CD4-positive, CD25-positive, alpha-beta regulatory T cell (primary cell): Measurements from ENCODE around the gene IGFALS. TPM values are rescaled to one million over a fixed set of nuclear protein-coding genes. Genes with fewer than 3 reads are reported as not detected.

ENCODE experiments used
- ATAC-seq, 2 donors: fragments of 150-1000 bp; cut with Tn5 transposase; one replicate each; pipeline ENCODE4 v1.10.0; 2021; ENCODE audit warnings: low read depth in 2 of 2, moderate number of reproducible peaks in 2 of 2, moderate library complexity in 1 of 2
- DNase-seq, 3 donors: peaks; one replicate each; pipeline versions ENCODE4 v3.0.0 to v3.0.0-alpha.2; 2012 to 2022; ENCODE audit warnings: mixed read lengths in 1 of 3
- H3K27ac ChIP-seq: one replicate; pipeline ENCODE4 v1.7.0; 2013; ENCODE audit warnings: mild to moderate bottlenecking, low read length; ENCODE audit not compliant: insufficient read depth, poor library complexity, severe bottlenecking
- H3K27me3 ChIP-seq: one replicate; pipeline ENCODE4 v1.7.0; 2013; ENCODE audit warnings: low read length; ENCODE audit not compliant: control insufficient read depth, insufficient read depth
- H3K36me3 ChIP-seq: one replicate; pipeline ENCODE4 v1.7.0; 2013; ENCODE audit warnings: mild to moderate bottlenecking, low read length, moderate library complexity; ENCODE audit not compliant: control insufficient read depth, insufficient read depth
- H3K4me1 ChIP-seq: 2 replicates; pipeline ENCODE4 v1.7.0; 2013; ENCODE audit warnings: mild to moderate bottlenecking, low read length; ENCODE audit not compliant: insufficient read depth, control insufficient read depth, poor library complexity, severe bottlenecking
- H3K4me3 ChIP-seq: one replicate; pipeline ENCODE4 v1.7.0; 2013; ENCODE audit warnings: low read depth, mild to moderate bottlenecking, low read length, moderate library complexity
- H3K9me3 ChIP-seq, 2 experiments: 1 replicate in 1 of 2; 2 replicates in 1 of 2; pipeline ENCODE4 v1.7.0; 2013; ENCODE audit warnings: low read length in 2 of 2, mild to moderate bottlenecking in 1 of 2, moderate library complexity in 1 of 2; ENCODE audit not compliant: control insufficient read depth in 2 of 2
- H3K27ac Mint-ChIP-seq, 3 donors: one replicate each; pipeline ENCODE4 v1.8.0; 2020 to 2022; ENCODE audit warnings: mild to moderate bottlenecking in 3 of 3, mixed read lengths in 3 of 3, moderate library complexity in 2 of 3
- H3K27me3 Mint-ChIP-seq: one replicate; pipeline ENCODE4 v1.8.0; 2022; ENCODE audit warnings: mild to moderate bottlenecking, mixed read lengths
- H3K36me3 Mint-ChIP-seq: one replicate; pipeline ENCODE4 v1.8.0; 2020; ENCODE audit warnings: mixed read lengths
- H3K4me1 Mint-ChIP-seq, 4 donors: one replicate each; pipeline ENCODE4 v1.8.0; 2020 to 2022; ENCODE audit warnings: mixed read lengths in 4 of 4, mild to moderate bottlenecking in 1 of 4
- H3K4me3 Mint-ChIP-seq, 4 donors: one replicate each; pipeline ENCODE4 v1.8.0; 2020 to 2022; ENCODE audit warnings: mild to moderate bottlenecking in 4 of 4, mixed read lengths in 4 of 4, moderate library complexity in 3 of 4
- H3K9me3 Mint-ChIP-seq, 7 donors: one replicate each; pipeline ENCODE4 v1.8.0; 2020 to 2022; ENCODE audit warnings: mixed read lengths in 7 of 7, mild to moderate bottlenecking in 3 of 7, moderate library complexity in 2 of 7
- polyA plus RNA-seq, 4 donors: library from polyadenylated mRNA; unstranded; fragments of 300-500 nt; fragmentation: Illumina TruSeq; gene quantifications; one replicate each; pipeline ENCODE4 v1.2.3, GENCODE V29; 2021
- total RNA-seq: library from RNA; stranded (reverse); gene quantifications from one replicate; pipeline ENCODE4 v1.2.3, GENCODE V29; 2022

IGFALS gene
- total and polyA plus RNA-seq, 5 donors from 2014 or later, result 0.24 to 0.84 TPM; not detected in 3

DNA sequence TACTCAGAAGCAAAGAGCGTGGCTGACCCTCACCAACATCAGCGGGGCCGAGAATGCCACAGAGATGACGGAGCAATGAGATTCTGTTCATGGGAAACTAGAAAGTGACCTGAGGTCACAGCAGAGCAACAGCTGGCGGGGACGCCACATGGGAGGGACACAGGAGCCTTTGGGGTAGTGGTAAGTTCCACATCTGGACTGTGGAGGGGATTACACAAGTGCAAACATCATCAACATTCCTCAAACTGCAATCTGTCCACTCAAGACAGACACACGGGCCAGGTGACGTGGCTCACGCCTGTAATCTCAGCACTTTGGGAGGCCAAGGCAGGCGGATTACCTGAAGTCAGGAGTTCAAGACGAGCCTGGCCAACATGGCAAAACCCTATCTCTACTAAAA is 22.0 kb upstream of the IGFALS start:
- DNase-seq (no peak), ATAC-seq (no peak)
- Mint-ChIP-seq H3K36me3 (peaks cover 19% of the 10 kb centered on the region), H3K27ac (peak overlapping the region in 2 of 3 donors; percentile 39 to 50), H3K4me3 (peak overlapping the region in 1 of 4 donors; percentile 28), H3K27me3 (no peaks in the 10 kb centered on the region), H3K9me3 (no peaks in the 10 kb centered on the region), H3K4me1 (peaks cover 0 to 9% (median 7%) of the 10 kb centered on the region in 4 donors)
- H3K4me3 ChIP-seq, result no peak overlapping the region
- H3K27ac ChIP-seq, result no peak overlapping the region
- H3K36me3 ChIP-seq, result peaks cover 37% of the 10 kb centered on the region
- H3K9me3 ChIP-seq, result no peaks in the 10 kb centered on the region
- H3K4me1 ChIP-seq, result no peaks in the 10 kb centered on the region
- no peaks in the 10 kb centered on the region for H3K27me3 ChIP-seq

DNA sequence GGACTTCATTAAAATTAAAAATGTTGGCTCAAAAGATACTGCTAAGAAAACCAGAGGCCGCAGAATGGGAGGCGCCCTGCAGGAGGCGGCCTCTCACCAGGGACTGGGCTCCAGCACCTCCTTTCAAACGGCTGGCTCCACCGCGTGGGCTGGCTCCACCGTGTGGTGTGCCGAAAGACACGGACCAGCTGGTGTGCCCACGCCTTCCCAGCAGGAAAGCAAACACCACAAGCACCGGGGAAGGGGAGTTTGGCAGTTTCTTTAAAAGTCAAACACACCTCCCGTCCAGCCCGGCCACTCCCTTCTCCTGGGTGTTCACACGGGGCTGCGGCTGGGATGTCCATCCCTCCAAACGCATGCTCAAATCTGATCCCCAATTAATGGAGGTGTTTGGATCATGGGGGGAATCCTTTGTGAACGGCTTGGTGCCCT is 19.2 kb upstream of the IGFALS start:
- Mint-ChIP-seq H3K4me1 (peaks cover 0 to 9% (median 7%) of the 10 kb centered on the region in 4 donors), H3K27me3 (no peaks in the 10 kb centered on the region), H3K27ac (peak overlapping the region in 1 of 3 donors; percentile 67), H3K4me3 (no peak overlapping the region), H3K36me3 (peaks cover 19% of the 10 kb centered on the region), H3K9me3 (no peaks in the 10 kb centered on the region)
- Histone ChIP-seq H3K27me3 (no peaks in the 10 kb centered on the region), H3K4me1 (no peaks in the 10 kb centered on the region), H3K4me3 (no peak overlapping the region), H3K36me3 (peaks cover 47% of the 10 kb centered on the region), H3K9me3 (no peaks in the 10 kb centered on the region), H3K27ac (no peak overlapping the region)
- DNase-seq (peak in 2 of 3 donors; percentile 36 to 59), ATAC-seq (peak; percentile 78 to 79)

DNA sequence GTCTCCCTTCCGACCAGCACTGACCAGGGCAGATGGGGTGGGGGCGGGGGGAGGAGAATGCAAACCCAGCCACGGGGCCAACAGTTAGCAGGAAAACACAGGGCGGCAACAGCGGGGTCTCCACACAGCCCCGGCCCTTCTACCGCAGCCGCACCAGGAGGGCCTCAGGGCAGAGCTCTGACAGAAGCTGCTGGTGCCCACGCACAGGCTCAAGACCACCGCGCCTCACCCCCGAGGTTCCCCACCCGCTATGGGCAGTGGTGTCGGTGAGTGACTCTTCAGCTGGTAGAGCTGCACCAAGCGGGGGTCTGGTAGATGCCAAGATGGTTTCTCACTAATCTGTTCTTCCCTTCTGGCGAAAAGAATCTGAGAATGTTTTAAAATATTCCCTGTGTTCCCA is 17.0 kb upstream of the IGFALS start:
- Mint-ChIP-seq H3K4me1 (peaks cover 0 to 9% (median 7%) of the 10 kb centered on the region in 4 donors), H3K36me3 (peaks cover 30% of the 10 kb centered on the region), H3K27me3 (no peaks in the 10 kb centered on the region), H3K9me3 (no peaks in the 10 kb centered on the region), H3K27ac (no peak overlapping the region), H3K4me3 (no peak overlapping the region)
- ATAC-seq, result no peak
- Histone ChIP-seq H3K4me1 (no peaks in the 10 kb centered on the region), H3K36me3 (peaks cover 38% of the 10 kb centered on the region), H3K9me3 (no peaks in the 10 kb centered on the region), H3K27me3 (no peaks in the 10 kb centered on the region), H3K4me3 (no peak overlapping the region), H3K27ac (no peak overlapping the region)
- DNase-seq, result no peak

DNA sequence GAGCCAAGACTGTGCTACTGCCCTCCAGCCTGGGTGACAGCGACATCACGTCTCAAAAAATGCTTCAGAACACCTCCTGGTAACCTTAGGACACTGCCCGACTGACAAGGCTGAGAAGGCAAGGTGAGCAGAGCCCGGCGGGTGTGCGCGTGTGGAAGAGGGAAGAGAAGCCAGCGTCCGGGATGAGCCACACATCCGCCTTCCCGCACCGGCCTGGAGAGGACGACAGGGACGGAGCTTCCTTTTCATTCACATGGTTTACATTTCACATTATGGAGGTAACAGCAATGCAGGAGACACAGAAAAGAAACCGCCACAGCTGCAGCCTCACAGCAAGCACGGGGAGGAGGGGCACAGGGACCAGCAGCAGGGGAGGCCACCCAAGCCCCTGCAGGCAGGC is 16.6 kb upstream of the IGFALS start:
- H3K9me3 ChIP-seq, result no peaks in the 10 kb centered on the region
- H3K27me3 ChIP-seq, result no peaks in the 10 kb centered on the region
- H3K4me1 ChIP-seq, result no peaks in the 10 kb centered on the region
- no peak for ATAC-seq
- H3K4me1 Mint-ChIP-seq, result peaks cover 0 to 9% (median 6%) of the 10 kb centered on the region in 4 donors
- H3K27ac ChIP-seq, result no peak overlapping the region
- no peak overlapping the region for H3K4me3 ChIP-seq
- H3K27ac Mint-ChIP-seq, result no peak overlapping the region
- H3K36me3 ChIP-seq, result peaks cover 34% of the 10 kb centered on the region
- H3K4me3 Mint-ChIP-seq, result no peak overlapping the region
- DNase-seq, result no peak
- H3K36me3 Mint-ChIP-seq, result peaks cover 27% of the 10 kb centered on the region
- no peaks in the 10 kb centered on the region for H3K9me3 Mint-ChIP-seq
- H3K27me3 Mint-ChIP-seq, result no peaks in the 10 kb centered on the region

DNA sequence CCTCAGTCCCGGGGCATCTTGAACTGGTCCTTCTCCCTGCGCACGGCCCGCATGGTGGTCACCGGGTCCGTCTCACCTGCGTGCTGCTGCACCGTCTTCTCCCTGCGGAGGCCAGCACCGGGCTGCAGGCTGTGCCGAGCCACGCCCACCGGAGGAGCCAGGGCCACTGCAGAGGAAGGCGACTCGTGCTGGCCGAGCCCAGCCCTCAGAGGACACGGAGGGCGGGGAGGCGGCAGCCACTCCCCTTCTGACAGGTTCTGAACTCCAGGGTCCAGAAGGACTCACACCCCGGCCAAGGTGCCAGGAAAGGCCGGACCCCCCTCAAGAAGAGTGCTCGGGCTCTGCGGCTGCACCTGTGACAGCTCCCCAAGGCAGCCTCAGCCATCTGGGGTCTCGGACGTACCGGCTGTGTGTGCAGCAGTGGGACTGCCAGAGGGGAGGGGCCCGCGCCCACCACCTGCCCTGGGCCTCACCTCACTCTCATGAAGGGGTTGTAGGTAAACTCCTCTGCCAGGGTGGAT is 15.8 kb upstream of the IGFALS start:
- Histone ChIP-seq H3K36me3 (peaks cover 30% of the 10 kb centered on the region), H3K9me3 (no peaks in the 10 kb centered on the region), H3K4me1 (no peaks in the 10 kb centered on the region), H3K27ac (no peak overlapping the region), H3K27me3 (no peaks in the 10 kb centered on the region), H3K4me3 (no peak overlapping the region)
- Mint-ChIP-seq H3K9me3 (no peaks in the 10 kb centered on the region), H3K27me3 (no peaks in the 10 kb centered on the region), H3K36me3 (peaks cover 24% of the 10 kb centered on the region), H3K4me1 (peaks cover 0 to 9% (median 6%) of the 10 kb centered on the region in 4 donors), H3K4me3 (no peak overlapping the region), H3K27ac (no peak overlapping the region)
- ATAC-seq (no peak), DNase-seq (no peak)

DNA sequence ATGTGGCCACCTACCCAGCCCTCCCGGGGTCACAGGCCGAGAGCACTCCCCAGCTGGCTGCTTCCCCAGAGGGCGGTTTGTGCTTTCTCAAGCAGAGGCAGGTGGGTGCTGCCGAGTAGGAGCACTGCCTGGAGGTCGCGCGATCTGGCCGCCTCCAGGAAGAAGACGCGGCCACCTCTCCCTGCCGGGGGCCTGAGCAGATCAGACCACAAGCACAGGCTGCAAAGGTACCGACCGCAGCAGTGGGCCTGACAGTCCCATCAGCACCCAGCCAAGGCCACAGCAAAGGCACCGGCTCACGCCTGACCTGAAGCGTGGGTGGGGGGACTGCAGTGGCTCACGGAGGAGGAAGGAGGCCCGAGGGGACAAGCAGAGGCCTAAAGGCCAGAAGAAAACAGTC is 15.2 kb upstream of the IGFALS start:
- no peaks in the 10 kb centered on the region for H3K27me3 Mint-ChIP-seq
- H3K27ac ChIP-seq, result no peak overlapping the region
- no peak overlapping the region for H3K4me3 Mint-ChIP-seq
- peaks cover 0 to 9% (median 6%) of the 10 kb centered on the region in 4 donors for H3K4me1 Mint-ChIP-seq
- H3K9me3 Mint-ChIP-seq, result no peaks in the 10 kb centered on the region
- no peak overlapping the region for H3K4me3 ChIP-seq
- peaks cover 27% of the 10 kb centered on the region for H3K36me3 ChIP-seq
- H3K4me1 ChIP-seq, result no peaks in the 10 kb centered on the region
- ATAC-seq (no peak), DNase-seq (no peak)
- H3K36me3 Mint-ChIP-seq, result peaks cover 21% of the 10 kb centered on the region
- no peaks in the 10 kb centered on the region for H3K27me3 ChIP-seq
- H3K27ac Mint-ChIP-seq, result no peak overlapping the region
- H3K9me3 ChIP-seq, result no peaks in the 10 kb centered on the region

DNA sequence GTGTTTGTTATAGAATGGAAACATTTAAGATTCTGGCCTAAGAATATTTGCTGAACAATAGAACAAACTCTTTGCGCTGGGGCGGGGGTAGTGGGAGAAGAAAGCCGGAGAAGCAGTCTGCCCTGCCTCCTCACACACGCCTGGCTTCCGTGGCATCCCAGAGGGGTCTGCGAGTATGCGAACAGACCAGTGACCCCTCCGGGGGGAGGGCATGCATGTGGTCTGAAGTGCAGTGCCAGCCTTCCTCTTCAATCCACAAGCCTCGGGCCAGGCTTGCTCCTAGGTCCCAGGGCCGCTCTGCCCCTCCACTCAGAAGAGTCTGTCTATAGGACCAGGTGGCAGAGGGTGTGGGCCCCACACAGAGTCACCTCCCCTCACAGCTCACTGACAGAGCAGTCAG is 14.1 kb upstream of the IGFALS start:
- peaks cover 14% of the 10 kb centered on the region for H3K36me3 Mint-ChIP-seq
- no peak overlapping the region for H3K4me3 ChIP-seq
- ATAC-seq, result no peak
- H3K27ac Mint-ChIP-seq, result no peak overlapping the region
- H3K27me3 ChIP-seq, result no peaks in the 10 kb centered on the region
- no peak for DNase-seq
- H3K4me1 Mint-ChIP-seq, result no peaks in the 10 kb centered on the region
- H3K9me3 Mint-ChIP-seq, result no peaks in the 10 kb centered on the region
- no peak overlapping the region for H3K27ac ChIP-seq
- H3K9me3 ChIP-seq, result no peaks in the 10 kb centered on the region
- no peaks in the 10 kb centered on the region for H3K4me1 ChIP-seq
- H3K36me3 ChIP-seq, result peaks cover 20% of the 10 kb centered on the region
- H3K4me3 Mint-ChIP-seq, result no peak overlapping the region
- no peaks in the 10 kb centered on the region for H3K27me3 Mint-ChIP-seq

DNA sequence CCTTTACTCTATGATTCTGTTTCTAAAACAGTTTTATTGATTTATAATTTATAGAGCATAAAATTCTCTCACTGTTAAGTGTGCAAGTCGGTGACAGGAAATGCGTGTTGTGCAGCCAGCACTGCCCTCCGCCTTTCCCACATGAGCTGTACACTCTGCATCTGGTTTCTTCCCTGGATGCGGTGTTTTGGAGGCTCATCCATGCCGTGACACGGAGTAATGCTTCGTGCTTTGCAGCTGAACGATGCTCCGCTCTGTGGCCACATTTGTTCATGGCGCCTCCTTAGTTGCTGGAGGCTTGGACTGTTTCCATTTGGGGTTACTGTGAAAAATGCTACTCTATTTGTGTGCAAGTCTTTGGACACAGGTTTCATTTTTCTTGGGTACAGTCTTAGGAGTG is 7.2 kb upstream of the IGFALS start:
- H3K36me3 ChIP-seq, result no peaks in the 10 kb centered on the region
- peak overlapping the region in 1 of 3 donors; percentile 5 for H3K27ac Mint-ChIP-seq
- H3K9me3 Mint-ChIP-seq, result peaks cover 0 to 17% (median 2%) of the 10 kb centered on the region in 7 donors
- H3K27me3 Mint-ChIP-seq, result no peaks in the 10 kb centered on the region
- DNase-seq (no peak), ATAC-seq (no peak)
- peaks cover 0 to 2% (median 0%) of the 10 kb centered on the region in 4 donors for H3K4me1 Mint-ChIP-seq
- H3K27ac ChIP-seq, result no peak overlapping the region
- H3K9me3 ChIP-seq, result peaks cover 3 to 15% of the 10 kb centered on the region in 2 experiments
- H3K4me1 ChIP-seq, result no peaks in the 10 kb centered on the region
- H3K4me3 Mint-ChIP-seq, result no peak overlapping the region
- H3K36me3 Mint-ChIP-seq, result peaks cover 6% of the 10 kb centered on the region
- H3K27me3 ChIP-seq, result no peaks in the 10 kb centered on the region
- no peak overlapping the region for H3K4me3 ChIP-seq
